ENCODE measurements around the gene TRAK1. TPM values are rescaled to one million over a fixed set of nuclear protein-coding genes. Genes with fewer than 3 reads are reported as not detected.

TRAK1 gene
- total RNA-seq, 2 experiments from 2014 or later: 62.5 to 88.3 TPM

DNA sequence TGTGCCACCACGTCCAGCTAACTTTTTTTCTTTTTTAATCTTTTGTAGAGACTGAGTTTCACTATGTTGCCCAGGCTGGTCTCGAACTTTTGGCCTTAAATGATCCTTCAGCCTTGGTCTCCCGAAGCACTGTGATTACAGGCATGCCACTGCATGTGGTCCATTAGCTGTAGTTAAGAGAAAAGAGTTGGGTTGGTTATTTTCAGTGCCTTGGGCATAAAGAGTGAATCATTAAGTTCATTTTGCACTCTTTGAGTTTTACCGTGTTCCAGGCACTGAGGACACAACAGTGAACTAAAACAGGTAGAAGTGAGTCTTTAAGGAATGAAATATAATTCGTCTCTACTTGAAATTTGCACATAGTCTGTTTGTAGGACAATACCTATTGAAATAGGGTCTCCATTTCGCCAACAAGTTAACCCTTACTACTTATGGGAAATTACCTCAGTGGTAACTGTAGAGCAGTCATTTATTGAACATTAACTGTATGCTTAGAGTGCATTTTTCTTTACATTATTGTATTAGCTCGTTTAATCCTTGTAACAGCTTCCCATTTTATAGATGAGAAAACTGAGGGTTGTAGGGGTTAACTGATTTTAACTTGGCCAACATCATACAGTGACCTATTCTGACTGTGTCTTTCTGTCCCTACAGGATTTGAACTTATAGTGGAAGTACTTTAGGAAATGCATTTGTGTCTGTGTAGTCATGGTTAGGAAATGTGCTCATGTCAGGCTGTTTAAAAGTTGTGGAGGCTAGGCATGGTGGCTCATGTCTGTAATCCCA lies 22.7 kb upstream of the TRAK1 start:
- intact Hi-C loops (cut with micrococcal nuclease; ENCODE audit: unreplicated experiment): no loop called here
- TF ChIP-seq EZH2phosphoT487 (IDR thresholded peaks at IDR 0.05; ENCODE audit: borderline replicate concordance, low read depth, low read length) (no peak), CTCF (conservative IDR thresholded peaks at IDR 0.05; ENCODE audit: low read length) (no peak)
- ChIA-PET CTCF (ENCODE audit: unreplicated experiment) (interaction anchor here (1.0 to 1.4 kb wide), 2 partner anchors 9 to 42 kb away, joined by 3 read pairs; no protein-coding TSS in a partner anchor), POLR2A (interaction anchor here (0.5 to 1.5 kb wide), 12 partner anchors 8 to 190 kb away, joined by 3 to 5 read pairs (median 4); no protein-coding TSS in a partner anchor)
- H3K4me2 ChIP-seq (ENCODE audit: low read length): peak overlapping the region; percentile 73
- no peak overlapping the region for H2AFZ ChIP-seq (ENCODE audit: low read length)
- H3K36me3 ChIP-seq (ENCODE audit: insufficient read depth, low read length): peaks cover 12% of the 10 kb centered on the region; the same call in 1 of the 2 replicates
- H3K9me2 ChIP-seq (ENCODE audit: insufficient read depth, low read length): no peaks in the 10 kb centered on the region
- peaks cover 34% of the 10 kb centered on the region for H4K20me1 ChIP-seq (ENCODE audit: insufficient read depth, low read length)
- no peaks in the 10 kb centered on the region for H3K9me3 ChIP-seq (ENCODE audit: low read length)
- H3K4me1 ChIP-seq (ENCODE audit: insufficient read depth, low read length, poor library complexity, severe bottlenecking): peaks cover 82% of the 10 kb centered on the region
- H3K27ac ChIP-seq (ENCODE audit: low read depth, low read length, poor library complexity, severe bottlenecking): peak overlapping the region; percentile 86
- H3K79me2 ChIP-seq (ENCODE audit: insufficient read depth, low read depth, low read length): peaks cover 100% of the 10 kb centered on the region
- no TSS peak for BruUV-seq (replicated peaks)
- peak overlapping the region; percentile 54 for H3K4me3 ChIP-seq (ENCODE audit: low read depth, low read length, poor library complexity, severe bottlenecking)
- DNase-seq (ENCODE audit: low spot score): no peak

DNA sequence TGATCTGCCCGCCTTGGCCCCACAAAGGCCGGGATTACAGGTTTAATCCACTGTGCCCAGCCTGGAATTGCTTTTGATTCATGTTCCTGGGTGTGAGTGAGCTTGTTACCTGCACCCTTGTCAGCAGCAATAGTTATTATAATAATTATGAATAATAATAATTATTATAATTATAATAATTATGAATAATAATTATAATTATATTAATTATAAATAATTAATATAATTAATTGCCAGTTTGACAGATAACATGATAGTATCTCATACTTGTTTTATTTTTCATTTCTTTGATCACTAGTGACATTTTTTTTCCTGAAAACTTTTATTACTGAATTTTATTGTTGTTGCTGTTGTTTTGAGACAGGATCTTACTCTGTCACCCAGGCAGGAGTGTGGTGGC lies 21.1 kb upstream of the TRAK1 start:
- Histone ChIP-seq H3K36me3 (ENCODE audit: insufficient read depth, low read length) (peaks cover 12% of the 10 kb centered on the region; the same call in 1 of the 2 replicates), H4K20me1 (ENCODE audit: insufficient read depth, low read length) (peaks cover 35% of the 10 kb centered on the region), H2AFZ (ENCODE audit: low read length) (no peak overlapping the region), H3K79me2 (ENCODE audit: insufficient read depth, low read depth, low read length) (peaks cover 100% of the 10 kb centered on the region), H3K4me2 (ENCODE audit: low read length) (peak overlapping the region; percentile 90), H3K4me1 (ENCODE audit: insufficient read depth, low read length, poor library complexity, severe bottlenecking) (peaks cover 90% of the 10 kb centered on the region), H3K9me3 (ENCODE audit: low read length) (no peaks in the 10 kb centered on the region), H3K27ac (ENCODE audit: low read depth, low read length, poor library complexity, severe bottlenecking) (peak overlapping the region; percentile 74), H3K4me3 (ENCODE audit: low read depth, low read length, poor library complexity, severe bottlenecking) (no peak overlapping the region), H3K9me2 (ENCODE audit: insufficient read depth, low read length) (no peaks in the 10 kb centered on the region)
- TF ChIP-seq EZH2phosphoT487 (IDR thresholded peaks at IDR 0.05; ENCODE audit: borderline replicate concordance, low read depth, low read length) (no peak), CTCF (conservative IDR thresholded peaks at IDR 0.05; ENCODE audit: low read length) (no peak)
- POLR2A ChIA-PET: interaction anchor here (0.7 kb wide), 1 partner anchor 18 kb away, joined by 3 read pairs; no protein-coding TSS in a partner anchor
- intact Hi-C loops (cut with micrococcal nuclease; ENCODE audit: unreplicated experiment): no loop called here
- no peak for DNase-seq (ENCODE audit: low spot score)
- BruUV-seq (replicated peaks): no TSS peak
- CTCF ChIA-PET (ENCODE audit: unreplicated experiment): no interaction called here

GRCh38 chr3:42070524-42070923 lies 20.6 kb upstream of the TRAK1 start:
- CTCF ChIA-PET (ENCODE audit: unreplicated experiment): no interaction called here
- peak overlapping the region; percentile 10 for H3K4me3 ChIP-seq (ENCODE audit: low read depth, low read length, poor library complexity, severe bottlenecking)
- H3K9me3 ChIP-seq (ENCODE audit: low read length): no peaks in the 10 kb centered on the region
- no peak for TF ChIP-seq EZH2phosphoT487 (IDR thresholded peaks at IDR 0.05; ENCODE audit: borderline replicate concordance, low read depth, low read length)
- no peak for TF ChIP-seq CTCF (conservative IDR thresholded peaks at IDR 0.05; ENCODE audit: low read length)
- no TSS peak for BruUV-seq (replicated peaks)
- H3K4me2 ChIP-seq (ENCODE audit: low read length): peak overlapping the region; percentile 90
- POLR2A ChIA-PET: interaction anchor here (0.7 to 1.3 kb wide), 2 partner anchors 13 to 19 kb away, joined by 3 to 4 read pairs; no protein-coding TSS in a partner anchor
- no peaks in the 10 kb centered on the region for H3K9me2 ChIP-seq (ENCODE audit: insufficient read depth, low read length)
- peak overlapping the region; percentile 74 for H3K27ac ChIP-seq (ENCODE audit: low read depth, low read length, poor library complexity, severe bottlenecking)
- H2AFZ ChIP-seq (ENCODE audit: low read length): no peak overlapping the region
- H4K20me1 ChIP-seq (ENCODE audit: insufficient read depth, low read length): peaks cover 35% of the 10 kb centered on the region
- DNase-seq (ENCODE audit: low spot score): no peak
- peaks cover 12% of the 10 kb centered on the region; the same call in 1 of the 2 replicates for H3K36me3 ChIP-seq (ENCODE audit: insufficient read depth, low read length)
- peaks cover 89% of the 10 kb centered on the region for H3K4me1 ChIP-seq (ENCODE audit: insufficient read depth, low read length, poor library complexity, severe bottlenecking)
- H3K79me2 ChIP-seq (ENCODE audit: insufficient read depth, low read depth, low read length): peaks cover 100% of the 10 kb centered on the region
- intact Hi-C loops (cut with micrococcal nuclease; ENCODE audit: unreplicated experiment): no loop called here

Measured in OCI-LY7 (cell line).